Right lobe of liver (tissue), 4 donors: ENCODE results near the gene ABLIM2.

ENCODE experiments used
- POLR2A ChIP-seq: fragments of 450-650 bp; IDR thresholded peaks from one replicate; pipeline ENCODE4 v1.6.1; 2017; ENCODE audit warnings: antibody characterized with exemption, mild to moderate bottlenecking
- TF ChIP-seq, protein P1 (sequence below), 4 donors: fragments of 200-600 bp in 3 of 4; fragments of 450-650 bp in 1 of 4; IDR thresholded peaks; one replicate each; pipeline versions ENCODE4 v1.5.1 to v1.8.0; 2016 to 2022; ENCODE audit warnings: antibody characterized with exemption in 4 of 4, mild to moderate bottlenecking in 2 of 4
- donor health status: DM: no; HTN: no; CAD: no.
- donor health status: DM: no; HTN: no; CAD: no.
- donor health status: DM: no; HTN: yes; CAD: no.

- TF ChIP-seq, protein P1, sequence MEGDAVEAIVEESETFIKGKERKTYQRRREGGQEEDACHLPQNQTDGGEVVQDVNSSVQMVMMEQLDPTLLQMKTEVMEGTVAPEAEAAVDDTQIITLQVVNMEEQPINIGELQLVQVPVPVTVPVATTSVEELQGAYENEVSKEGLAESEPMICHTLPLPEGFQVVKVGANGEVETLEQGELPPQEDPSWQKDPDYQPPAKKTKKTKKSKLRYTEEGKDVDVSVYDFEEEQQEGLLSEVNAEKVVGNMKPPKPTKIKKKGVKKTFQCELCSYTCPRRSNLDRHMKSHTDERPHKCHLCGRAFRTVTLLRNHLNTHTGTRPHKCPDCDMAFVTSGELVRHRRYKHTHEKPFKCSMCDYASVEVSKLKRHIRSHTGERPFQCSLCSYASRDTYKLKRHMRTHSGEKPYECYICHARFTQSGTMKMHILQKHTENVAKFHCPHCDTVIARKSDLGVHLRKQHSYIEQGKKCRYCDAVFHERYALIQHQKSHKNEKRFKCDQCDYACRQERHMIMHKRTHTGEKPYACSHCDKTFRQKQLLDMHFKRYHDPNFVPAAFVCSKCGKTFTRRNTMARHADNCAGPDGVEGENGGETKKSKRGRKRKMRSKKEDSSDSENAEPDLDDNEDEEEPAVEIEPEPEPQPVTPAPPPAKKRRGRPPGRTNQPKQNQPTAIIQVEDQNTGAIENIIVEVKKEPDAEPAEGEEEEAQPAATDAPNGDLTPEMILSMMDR (IDR thresholded peaks at IDR 0.05): no peak
- TF ChIP-seq POLR2A: no peak
Measured at GRCh38 chr4:8131210-8131609, 27.4 kb downstream of the ABLIM2 start.
